ENCODE data around the gene C13orf42.

DNA sequence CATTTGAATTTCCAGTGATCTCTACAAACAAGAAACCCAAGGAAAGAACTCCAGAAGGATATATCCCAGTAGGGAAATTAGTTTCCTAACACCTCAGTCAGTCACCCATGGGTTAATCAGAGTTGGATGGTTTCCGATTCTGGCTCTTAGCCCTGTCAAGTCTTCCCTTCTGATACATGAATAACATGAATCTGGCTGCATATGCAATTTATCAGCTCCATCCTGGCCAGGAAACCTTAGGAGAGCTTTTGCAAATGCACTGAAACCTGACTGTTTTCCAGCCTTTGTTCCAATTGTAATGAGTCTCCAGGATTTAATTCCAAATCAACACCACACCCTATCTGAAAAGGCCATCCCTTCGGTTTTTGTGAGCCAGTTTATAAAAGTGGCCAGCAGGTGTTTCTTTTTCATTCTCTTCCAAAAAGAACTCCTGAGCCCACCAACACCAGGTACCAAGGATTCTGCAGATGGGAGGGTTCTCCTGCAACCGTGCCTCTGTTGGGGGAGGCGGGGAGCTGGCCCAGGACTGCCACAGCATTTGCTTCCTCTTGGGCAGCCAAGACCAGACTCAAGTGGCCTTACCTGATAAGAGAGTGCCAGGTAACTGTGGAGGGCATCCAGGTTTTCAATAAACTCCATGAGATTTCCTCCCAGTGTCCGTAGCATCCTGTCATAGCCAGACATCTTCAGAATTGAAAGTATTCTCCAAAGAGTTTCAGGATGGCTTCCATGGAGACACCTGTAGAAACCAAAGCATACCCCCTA, 77.5 kb downstream of the C13orf42 start:
- TF ChIP-seq, protein P1, sequence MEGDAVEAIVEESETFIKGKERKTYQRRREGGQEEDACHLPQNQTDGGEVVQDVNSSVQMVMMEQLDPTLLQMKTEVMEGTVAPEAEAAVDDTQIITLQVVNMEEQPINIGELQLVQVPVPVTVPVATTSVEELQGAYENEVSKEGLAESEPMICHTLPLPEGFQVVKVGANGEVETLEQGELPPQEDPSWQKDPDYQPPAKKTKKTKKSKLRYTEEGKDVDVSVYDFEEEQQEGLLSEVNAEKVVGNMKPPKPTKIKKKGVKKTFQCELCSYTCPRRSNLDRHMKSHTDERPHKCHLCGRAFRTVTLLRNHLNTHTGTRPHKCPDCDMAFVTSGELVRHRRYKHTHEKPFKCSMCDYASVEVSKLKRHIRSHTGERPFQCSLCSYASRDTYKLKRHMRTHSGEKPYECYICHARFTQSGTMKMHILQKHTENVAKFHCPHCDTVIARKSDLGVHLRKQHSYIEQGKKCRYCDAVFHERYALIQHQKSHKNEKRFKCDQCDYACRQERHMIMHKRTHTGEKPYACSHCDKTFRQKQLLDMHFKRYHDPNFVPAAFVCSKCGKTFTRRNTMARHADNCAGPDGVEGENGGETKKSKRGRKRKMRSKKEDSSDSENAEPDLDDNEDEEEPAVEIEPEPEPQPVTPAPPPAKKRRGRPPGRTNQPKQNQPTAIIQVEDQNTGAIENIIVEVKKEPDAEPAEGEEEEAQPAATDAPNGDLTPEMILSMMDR (conservative IDR thresholded peaks at IDR 0.05; ENCODE audit: low read length) = no peak
- no peak for TF ChIP-seq EZH2phosphoT487 (IDR thresholded peaks at IDR 0.05; ENCODE audit: borderline replicate concordance)
